Activated CD4-positive, alpha-beta T cell treated with anti-CD3 and anti-CD28 coated beads for 36 hours (primary cell): Measurements from ENCODE around the gene PET117. TPM values are rescaled to one million over a fixed set of nuclear protein-coding genes. Genes with fewer than 3 reads are reported as not detected.
A peak's percentile ranks its signal among the peaks of the same experiment; 100 is the strongest.
"Not testable (repeated sequence)": the region's sequence is repeated elsewhere in the genome, so short reads cannot be mapped to it uniquely, and the experiment has no call there.

Experiments used
- ATAC-seq: fragments of 200-7000 bp; cut with Tn5 transposase; one replicate; pipeline ENCODE4 v1.10.0; 2021; ENCODE audit warnings: mild to moderate bottlenecking, moderate library complexity
- CTCF ChIA-PET: fragments of 350-600 bp; sonication (Branson Sonifier 250); formaldehyde crosslinking; loops from one replicate; lab custom pipeline; 2021; ENCODE audit warnings: antibody characterized with exemption; lab: Charles Lee
- POLR2A ChIA-PET: fragments of 350-600 bp; sonication (Branson Sonifier 250); formaldehyde crosslinking; loops from one replicate; lab custom pipeline; 2021; ENCODE audit warnings: antibody characterized with exemption, inconsistent platforms; lab: Charles Lee
- DNase-seq: peaks from one replicate; pipeline ENCODE4 v3.0.0-alpha.2; 2020
- H3K27ac Mint-ChIP-seq: one replicate; pipeline ENCODE4 v1.8.0; 2021; ENCODE audit warnings: mixed read lengths
- H3K27me3 Mint-ChIP-seq: one replicate; pipeline ENCODE4 v1.8.0; 2021; ENCODE audit warnings: mixed read lengths
- H3K36me3 Mint-ChIP-seq: one replicate; pipeline ENCODE4 v1.8.0; 2021; ENCODE audit warnings: low read depth, mixed read lengths
- H3K4me1 Mint-ChIP-seq: one replicate; pipeline ENCODE4 v1.8.0; 2021; ENCODE audit warnings: mixed read lengths
- H3K4me3 Mint-ChIP-seq: one replicate; pipeline ENCODE4 v1.8.0; 2021; ENCODE audit warnings: mild to moderate bottlenecking, moderate library complexity, mixed read lengths
- H3K9me3 Mint-ChIP-seq: one replicate; pipeline ENCODE4 v1.8.0; 2021; ENCODE audit warnings: low read depth, mixed read lengths
- intact Hi-C, 2 experiments: fragments of 100-400 bp; cut with DNase I in 1 of 2; cut with micrococcal nuclease in 1 of 2; formaldehyde crosslinking; loops; one replicate each; pipeline versions ENCODE4 v1.14.2 to v1.15.1; 2022 to 2024; cut with DNase I, micrococcal nuclease
- total RNA-seq, 2 experiments: library from RNA; stranded (reverse); gene quantifications; one replicate each; pipeline ENCODE4 v1.2.3, GENCODE V29; 2021

The PET117 gene
- total RNA-seq, 2 experiments from 2014 or later: 12.0 to 18.7 TPM

DNA sequence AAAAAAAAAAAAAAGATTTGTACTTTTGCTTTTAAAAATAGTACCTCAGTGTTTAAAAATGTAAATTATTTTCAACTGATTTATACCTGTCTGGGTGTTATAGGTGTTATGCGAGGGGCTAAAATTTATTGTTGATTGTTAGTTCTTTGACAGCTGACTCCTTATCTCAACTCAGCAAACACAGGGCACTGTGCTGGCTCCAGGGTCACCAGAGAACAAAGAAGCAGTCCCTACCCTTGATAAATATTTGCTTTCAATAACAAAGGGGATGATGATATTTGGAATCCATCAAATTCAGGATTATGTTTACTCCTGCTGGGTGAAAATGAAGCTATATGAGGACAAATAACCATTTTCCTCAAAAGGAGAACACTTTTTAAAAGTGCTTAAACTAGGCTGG lies 34.2 kb upstream of the PET117 start:
- H3K4me1 Mint-ChIP-seq: no peaks in the 10 kb centered on the region
- peaks cover 11% of the 10 kb centered on the region for H3K27me3 Mint-ChIP-seq
- H3K9me3 Mint-ChIP-seq: no peaks in the 10 kb centered on the region
- intact Hi-C loops: no loop called here
- H3K4me3 Mint-ChIP-seq: no peak overlapping the region
- DNase-seq: no peak
- ChIA-PET POLR2A (no interaction called here), CTCF (no interaction called here)
- no peak for ATAC-seq
- no peaks in the 10 kb centered on the region for H3K36me3 Mint-ChIP-seq
- no peak overlapping the region for H3K27ac Mint-ChIP-seq

GRCh38 chr20:18108326-18108725 lies 29.3 kb upstream of the PET117 start:
- H3K4me3 Mint-ChIP-seq: no peak overlapping the region
- no peaks in the 10 kb centered on the region for H3K27me3 Mint-ChIP-seq
- peaks cover 2% of the 10 kb centered on the region for H3K9me3 Mint-ChIP-seq
- ChIA-PET POLR2A (no interaction called here), CTCF (no interaction called here)
- DNase-seq (no peak), ATAC-seq (no peak)
- H3K36me3 Mint-ChIP-seq: no peaks in the 10 kb centered on the region
- H3K27ac Mint-ChIP-seq: no peak overlapping the region
- H3K4me1 Mint-ChIP-seq: no peaks in the 10 kb centered on the region
- intact Hi-C loops: no loop called here

GRCh38 chr20:18128574-18128973 lies 9.1 kb upstream of the PET117 start:
- H3K27ac Mint-ChIP-seq: peak overlapping the region; percentile 67
- POLR2A ChIA-PET, H3K36me3 Mint-ChIP-seq, H3K9me3 Mint-ChIP-seq, intact Hi-C loops, H3K4me3 Mint-ChIP-seq, H3K4me1 Mint-ChIP-seq, H3K27me3 Mint-ChIP-seq, CTCF ChIA-PET: not testable (repeated sequence)
- ATAC-seq (peak; percentile 83), DNase-seq (peak; percentile 23)

GRCh38 chr20:18132663-18133062 lies 5.0 kb upstream of the PET117 start:
- no peak for DNase-seq
- H3K9me3 Mint-ChIP-seq: no peaks in the 10 kb centered on the region
- H3K4me3 Mint-ChIP-seq: no peak overlapping the region
- H3K27me3 Mint-ChIP-seq: peaks cover 1% of the 10 kb centered on the region
- H3K27ac Mint-ChIP-seq: no peak overlapping the region
- intact Hi-C loops: loop anchor here in 1 of 2 experiments (10.0 kb wide), 1 partner anchor 628 kb away; no protein-coding TSS in a partner anchor
- no peaks in the 10 kb centered on the region for H3K36me3 Mint-ChIP-seq
- no peak for ATAC-seq
- CTCF ChIA-PET: no interaction called here
- H3K4me1 Mint-ChIP-seq: peaks cover 17% of the 10 kb centered on the region
- POLR2A ChIA-PET: no interaction called here

DNA sequence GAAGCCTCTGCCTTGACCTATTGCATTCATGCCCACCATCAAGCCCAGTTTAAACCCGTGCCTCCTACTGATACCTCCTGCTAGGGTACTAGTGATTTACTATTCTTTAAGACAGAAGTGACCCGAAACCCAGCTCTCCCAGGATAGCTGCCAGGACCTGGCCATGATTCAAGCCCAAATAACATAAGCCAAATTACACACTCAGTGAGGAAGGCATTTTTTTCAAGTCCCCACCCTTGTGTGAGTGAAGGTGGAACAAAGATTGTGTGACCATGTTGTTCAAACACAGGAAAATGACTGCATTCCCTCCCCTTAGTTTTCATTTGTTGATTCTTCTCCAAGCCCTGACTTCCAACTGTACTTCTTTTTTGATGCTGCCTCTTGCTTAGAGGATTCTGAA lies 3.7 kb upstream of the PET117 start:
- intact Hi-C loops: loop anchor here in 1 of 2 experiments (10.0 kb wide), 1 partner anchor 629 kb away; no protein-coding TSS in a partner anchor
- H3K4me3 Mint-ChIP-seq: no peak overlapping the region

GRCh38 chr20:18138266-18138582 lies 561 bp downstream of the PET117 start:
- Mint-ChIP-seq H3K27ac (peak overlapping the region; percentile 78), H3K4me1 (peaks cover 33% of the 10 kb centered on the region), H3K4me3 (peak overlapping the region; percentile 74), H3K27me3 (peaks cover 1% of the 10 kb centered on the region), H3K36me3 (peaks cover 17% of the 10 kb centered on the region), H3K9me3 (no peaks in the 10 kb centered on the region)
- POLR2A ChIA-PET: interaction anchor here (1.0 to 1.3 kb wide), 2 partner anchors 149 to 329 kb away, joined by 4 to 6 read pairs; partner anchors contain the start of genes DZANK1 and POLR3F
- DNase-seq: no peak
- ATAC-seq: peak; percentile 36
- intact Hi-C loops: loop anchor here (2.0 to 10.0 kb wide), 10 partner anchors 139 to 654 kb away; partner anchors contain the start of genes DTD1 (in 1 of the 2), MGME1 (in 1 of the 2), RRBP1 (in 1 of the 2) and SEC23B (in 1 of the 2)
- CTCF ChIA-PET: interaction anchor here (0.6 to 1.0 kb wide), 4 partner anchors 35 to 316 kb away, joined by 3 to 4 read pairs (median 4); partner anchors contain the start of gene ZNF133

More for the DNA sequence above, 3.7 kb upstream of the PET117 start:
- DNase-seq (no peak), ATAC-seq (no peak)
- ChIA-PET CTCF (interaction anchor here (0.6 kb wide), 1 partner anchor 336 kb away, joined by 3 read pairs; no protein-coding TSS in a partner anchor), POLR2A (no interaction called here)
- peaks cover 1% of the 10 kb centered on the region for H3K27me3 Mint-ChIP-seq
- peaks cover 2% of the 10 kb centered on the region for H3K36me3 Mint-ChIP-seq
- H3K9me3 Mint-ChIP-seq: no peaks in the 10 kb centered on the region
- H3K27ac Mint-ChIP-seq: no peak overlapping the region
- peaks cover 12% of the 10 kb centered on the region for H3K4me1 Mint-ChIP-seq

DNA sequence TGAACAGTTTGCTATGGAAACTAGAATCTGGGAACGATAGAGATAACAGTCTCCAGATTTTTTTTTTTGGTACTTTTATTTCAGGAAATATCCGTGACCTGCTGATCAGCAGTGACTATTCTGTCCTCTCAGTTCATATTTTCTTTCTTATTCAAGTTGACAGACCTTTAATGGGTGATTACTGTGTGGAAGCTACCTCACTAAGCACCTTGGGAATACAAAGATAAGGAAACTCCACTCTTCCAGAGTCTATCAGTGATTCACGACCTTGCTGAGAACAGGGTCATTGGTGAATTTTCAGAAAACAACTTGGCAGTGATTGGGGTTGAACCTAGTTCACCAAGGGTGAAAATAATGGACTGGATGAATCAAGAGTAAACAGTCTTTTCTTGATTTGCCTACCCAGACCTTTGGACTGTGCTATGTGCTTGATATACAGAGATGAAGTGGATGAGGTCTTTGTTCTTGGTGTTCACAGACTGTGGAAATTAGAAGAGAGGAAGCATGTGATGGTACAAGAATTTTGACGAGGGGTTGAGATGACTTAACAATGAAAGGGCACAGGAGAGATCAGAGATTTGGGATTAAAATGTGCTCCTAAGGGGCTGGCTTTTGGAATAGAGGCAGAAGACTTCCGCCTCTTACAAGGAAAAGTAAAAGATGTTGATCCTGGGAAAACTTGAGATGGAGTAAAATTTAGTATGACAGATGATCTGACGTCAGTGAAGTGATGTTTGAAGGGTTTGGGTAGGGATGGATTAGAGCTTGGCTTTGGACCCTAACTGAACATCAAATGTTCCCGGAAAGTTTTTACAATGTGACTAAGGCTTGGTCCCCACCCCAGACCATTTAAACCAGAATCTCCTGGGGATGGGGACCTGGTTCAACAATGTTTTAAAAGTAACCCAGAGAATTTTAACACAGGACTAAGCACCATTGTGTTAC lies 1.2 kb downstream of the PET117 start:
- POLR2A ChIA-PET: interaction anchor here (1.3 kb wide), 1 partner anchor 149 kb away, joined by 4 read pairs; no protein-coding TSS in a partner anchor
- peaks cover 29% of the 10 kb centered on the region for H3K4me1 Mint-ChIP-seq
- no peaks in the 10 kb centered on the region for H3K9me3 Mint-ChIP-seq
- DNase-seq: no peak
- CTCF ChIA-PET: interaction anchor here (0.6 kb wide), 2 partner anchors 34 to 315 kb away, joined by 3 to 4 read pairs; no protein-coding TSS in a partner anchor
- peak overlapping the region; percentile 74 for H3K4me3 Mint-ChIP-seq
- H3K36me3 Mint-ChIP-seq: peaks cover 21% of the 10 kb centered on the region
- H3K27me3 Mint-ChIP-seq: peaks cover 1% of the 10 kb centered on the region
- no peak for ATAC-seq
- intact Hi-C loops: loop anchor here (2.0 to 10.0 kb wide), 10 partner anchors 138 to 653 kb away; partner anchors contain the start of genes DTD1 (in 1 of the 2), MGME1 (in 1 of the 2), RRBP1 (in 1 of the 2) and SEC23B (in 1 of the 2)
- H3K27ac Mint-ChIP-seq: peak overlapping the region; percentile 78

DNA sequence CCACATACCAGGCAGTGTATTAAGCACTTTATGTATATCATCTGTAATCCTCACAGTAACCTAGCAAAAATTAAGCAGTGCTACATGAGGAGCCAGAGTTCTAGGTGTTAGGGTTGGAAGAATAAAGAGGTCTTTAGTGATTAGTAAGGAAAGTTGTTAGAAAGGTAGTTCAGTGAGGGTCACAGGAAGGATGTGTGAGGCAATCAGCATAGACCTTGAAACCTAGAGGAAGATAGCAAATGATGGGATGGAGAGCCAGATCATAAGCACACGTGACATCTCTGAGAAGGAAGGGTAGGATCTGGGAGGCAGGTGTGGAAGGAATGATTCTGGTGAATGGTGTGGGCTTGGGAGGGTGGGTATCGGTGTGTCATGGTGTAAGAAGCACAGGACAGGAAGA lies 2.2 kb downstream of the PET117 start:
- no peak for ATAC-seq
- ChIA-PET POLR2A (no interaction called here), CTCF (no interaction called here)
- Mint-ChIP-seq H3K36me3 (peaks cover 25% of the 10 kb centered on the region), H3K4me3 (peak overlapping the region; percentile 74), H3K27ac (peak overlapping the region; percentile 55), H3K9me3 (no peaks in the 10 kb centered on the region), H3K27me3 (peaks cover 1% of the 10 kb centered on the region), H3K4me1 (peaks cover 29% of the 10 kb centered on the region)
- intact Hi-C loops: loop anchor here (2.0 to 10.0 kb wide), 10 partner anchors 137 to 652 kb away; partner anchors contain the start of genes DTD1 (in 1 of the 2), MGME1 (in 1 of the 2), RRBP1 (in 1 of the 2) and SEC23B (in 1 of the 2)
- no peak for DNase-seq

GRCh38 chr20:18144541-18145099 lies 7.0 kb downstream of the PET117 start:
- ChIA-PET POLR2A (no interaction called here), CTCF (interaction anchor here (1.2 kb wide), 1 partner anchor 13 kb away, joined by 3 read pairs; no protein-coding TSS in a partner anchor)
- no peak overlapping the region for H3K27ac Mint-ChIP-seq
- DNase-seq (no peak), ATAC-seq (no peak)
- H3K4me1 Mint-ChIP-seq: peaks cover 14% of the 10 kb centered on the region
- intact Hi-C loops: no loop called here
- no peak overlapping the region for H3K4me3 Mint-ChIP-seq
- H3K9me3 Mint-ChIP-seq: no peaks in the 10 kb centered on the region
- peaks cover 24% of the 10 kb centered on the region for H3K36me3 Mint-ChIP-seq
- H3K27me3 Mint-ChIP-seq: no peaks in the 10 kb centered on the region

DNA sequence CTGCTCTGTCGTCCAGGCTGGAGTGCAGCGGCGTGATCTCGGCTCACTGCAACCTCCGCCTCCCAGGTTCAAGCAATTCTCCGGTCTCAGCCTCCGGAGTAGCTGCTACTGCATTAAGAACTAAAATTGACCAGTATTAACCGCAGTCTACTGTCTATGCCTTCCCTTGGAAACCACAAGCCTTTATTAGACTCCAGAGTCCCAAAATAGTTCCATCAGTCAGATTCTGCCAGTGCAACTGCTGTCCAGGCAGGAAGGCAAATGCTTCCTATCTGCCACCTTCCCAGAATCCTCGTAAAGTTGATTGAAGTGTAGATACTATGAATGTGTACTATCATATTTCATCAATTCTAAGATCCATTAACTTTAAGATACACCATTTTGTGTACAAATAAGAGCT lies 16.7 kb downstream of the PET117 start:
- H3K4me3 Mint-ChIP-seq: no peak overlapping the region
- H3K27me3 Mint-ChIP-seq: no peaks in the 10 kb centered on the region
- intact Hi-C loops: no loop called here
- ATAC-seq: no peak
- peaks cover 4% of the 10 kb centered on the region for H3K4me1 Mint-ChIP-seq
- no peaks in the 10 kb centered on the region for H3K9me3 Mint-ChIP-seq
- CTCF ChIA-PET: no interaction called here
- H3K27ac Mint-ChIP-seq: no peak overlapping the region
- no peak for DNase-seq
- peaks cover 32% of the 10 kb centered on the region for H3K36me3 Mint-ChIP-seq
- POLR2A ChIA-PET: no interaction called here

- Mint-ChIP-seq H3K36me3 (peaks cover 31% of the 10 kb centered on the region), H3K4me3 (no peak overlapping the region), H3K27ac (no peak overlapping the region), H3K4me1 (peaks cover 4% of the 10 kb centered on the region), H3K9me3 (no peaks in the 10 kb centered on the region), H3K27me3 (no peaks in the 10 kb centered on the region)
- POLR2A ChIA-PET: no interaction called here
- ATAC-seq (no peak), DNase-seq (no peak)
- intact Hi-C loops: no loop called here
- CTCF ChIA-PET: no interaction called here
Measured at GRCh38 chr20:18156045-18156444, 18.4 kb downstream of the PET117 start.
